GM23338 (cell line): ENCODE measurements around the gene SRPRA. TPM values are rescaled to one million over a fixed set of nuclear protein-coding genes. Genes with fewer than 3 reads are reported as not detected.

Source experiments
- ATAC-seq: fragments of 200-7000 bp; cut with Tn5 transposase; 3 replicates; pipeline ENCODE4 v1.9.1; 2020
- DNase-seq: peaks from one replicate; pipeline ENCODE4 v3.0.0-alpha.2; 2015; ENCODE audit warnings: low spot score
- H2AFZ ChIP-seq: fragments of 200-600 bp; sonication (generic); 2 replicates; pipeline ENCODE4 v1.8.0; 2016; ENCODE audit warnings: antibody characterized with exemption, mild to moderate bottlenecking, moderate library complexity
- H3F3A ChIP-seq: fragments of 200-600 bp; sonication (generic); replicated peaks from 2 replicates; pipeline ENCODE4 v1.8.0; 2017; ENCODE audit warnings: antibody characterized with exemption, mixed run types, low read depth
- H3K27ac ChIP-seq: fragments of 200-600 bp; sonication (generic); 2 replicates; pipeline ENCODE4 v1.6.1; 2016; ENCODE audit warnings: low read depth
- H3K27me3 ChIP-seq: fragments of 200-600 bp; sonication (generic); 2 replicates; pipeline ENCODE4 v1.8.0; 2016; ENCODE audit warnings: mild to moderate bottlenecking, mixed run types, moderate library complexity; ENCODE audit not compliant: insufficient read depth
- H3K36me3 ChIP-seq: fragments of 200-600 bp; sonication (generic); 2 replicates; pipeline ENCODE4 v1.8.0; 2016; ENCODE audit warnings: mild to moderate bottlenecking; ENCODE audit not compliant: insufficient read depth
- H3K4me1 ChIP-seq: fragments of 200-600 bp; sonication (generic); 2 replicates; pipeline ENCODE4 v1.8.0; 2016; ENCODE audit warnings: mild to moderate bottlenecking, moderate library complexity; ENCODE audit not compliant: insufficient read depth
- H3K4me2 ChIP-seq: fragments of 200-600 bp; sonication (generic); 2 replicates; pipeline ENCODE4 v1.7.1; 2017; ENCODE audit warnings: mixed run types
- H3K4me3 ChIP-seq: fragments of 200-600 bp; sonication (generic); 2 replicates; pipeline ENCODE4 v1.6.1; 2016; ENCODE audit warnings: mixed run types
- H3K79me2 ChIP-seq: fragments of 200-600 bp; sonication (generic); replicated peaks from 2 replicates; pipeline ENCODE4 v1.8.0; 2017; ENCODE audit warnings: mild to moderate bottlenecking; ENCODE audit not compliant: insufficient read depth
- H3K9me2 ChIP-seq: fragments of 200-600 bp; sonication (generic); 2 replicates; pipeline ENCODE4 v1.8.0; 2017; ENCODE audit not compliant: insufficient read depth
- H4K20me1 ChIP-seq: fragments of 200-600 bp; sonication (generic); replicated peaks from 2 replicates; pipeline ENCODE4 v1.8.0; 2017; ENCODE audit warnings: mild to moderate bottlenecking; ENCODE audit not compliant: insufficient read depth
- H3K27ac Mint-ChIP-seq: 2 replicates; pipeline ENCODE4 v1.8.0; 2020; ENCODE audit warnings: inconsistent platforms, mild to moderate bottlenecking, moderate library complexity, mixed read lengths
- H3K27me3 Mint-ChIP-seq: 3 replicates; pipeline ENCODE4 v1.8.0; 2022; ENCODE audit warnings: low read depth, mild to moderate bottlenecking, moderate library complexity, mixed read lengths, inconsistent platforms; ENCODE audit not compliant: insufficient read depth, poor library complexity
- H3K36me3 Mint-ChIP-seq: 3 replicates; pipeline ENCODE4 v1.8.0; 2021; ENCODE audit warnings: low read depth, mild to moderate bottlenecking, inconsistent platforms, moderate library complexity, mixed read lengths
- H3K4me1 Mint-ChIP-seq: 3 replicates; pipeline ENCODE4 v1.8.0; 2020; ENCODE audit warnings: mild to moderate bottlenecking, inconsistent platforms, mixed read lengths
- H3K4me3 Mint-ChIP-seq: 3 replicates; pipeline ENCODE4 v1.8.0; 2021; ENCODE audit warnings: moderate library complexity, mild to moderate bottlenecking, inconsistent platforms, mixed read lengths
- H3K9me3 Mint-ChIP-seq: 3 replicates; pipeline ENCODE4 v1.8.0; 2020; ENCODE audit warnings: moderate library complexity, mild to moderate bottlenecking, inconsistent platforms, mixed read lengths
- ETS1 ChIP-seq: IDR thresholded peaks from 2 replicates; pipeline ENCODE4 v1.6.1; 2016; ENCODE audit warnings: antibody characterized with exemption
- EZH2phosphoT487 ChIP-seq: fragments of 200-600 bp; sonication (generic); IDR thresholded peaks from one replicate; pipeline ENCODE4 v1.8.1; 2018; ENCODE audit warnings: antibody characterized with exemption; ENCODE audit not compliant: unreplicated experiment
- NANOG ChIP-seq: IDR thresholded peaks from 2 replicates; pipeline ENCODE4 v1.6.1; 2016; ENCODE audit warnings: antibody characterized with exemption, borderline replicate concordance
- POLR2AphosphoS5 ChIP-seq: IDR thresholded peaks from 2 replicates; pipeline ENCODE4 v1.6.1; 2016; ENCODE audit warnings: antibody characterized with exemption, low read depth
- STAT1 ChIP-seq: IDR thresholded peaks from one replicate; pipeline ENCODE4 v1.6.1; 2016; ENCODE audit warnings: antibody characterized with exemption; ENCODE audit not compliant: unreplicated experiment
- ZNF462 ChIP-seq: fragments of 250-450 bp; sonication (Bioruptor Pico); IDR thresholded peaks from 2 replicates; pipeline ENCODE4 v1.5.0; 2020; ENCODE audit warnings: mild to moderate bottlenecking, moderate library complexity
- polyA plus RNA-seq: library from polyadenylated mRNA; unstranded; fragments of >200 nt; fragmentation: Nextera tagmentation; extraction: Ambion mirVana; gene quantifications from 2 replicates; pipeline ENCODE4 v1.2.1, GENCODE V29; 2016
- total RNA-seq: library from RNA; depleted of rRNA; stranded (reverse); fragments of >200 nt; shearing (Covaris generic); gene quantifications from 2 replicates; pipeline ENCODE4 v1.2.3, GENCODE V29; 2014

SRPRA gene
- total and polyA plus RNA-seq, 2 experiments from 2014 or later: 27.1 to 53.2 TPM

- Histone ChIP-seq H3K4me3 (no peak overlapping the region), H3K36me3 (no peaks in the 10 kb centered on the region; the same call in 1 of the 2 replicates), H3F3A (peaks cover 8% of the 10 kb centered on the region; the same call in 1 of the 2 replicates), H3K27me3 (no peaks in the 10 kb centered on the region), H3K4me2 (no peak overlapping the region), H3K4me1 (no peaks in the 10 kb centered on the region), H4K20me1 (no peaks in the 10 kb centered on the region; the same call in 1 of the 2 replicates), H3K27ac (no peak overlapping the region), H3K79me2 (peaks cover 4% of the 10 kb centered on the region; the same call in 1 of the 2 replicates), H2AFZ (no peak overlapping the region), H3K9me2 (no peaks in the 10 kb centered on the region)
- Mint-ChIP-seq H3K4me1 (no peaks in the 10 kb centered on the region), H3K27ac (no peak overlapping the region), H3K36me3 (peaks cover 26% of the 10 kb centered on the region), H3K9me3 (no peaks in the 10 kb centered on the region), H3K27me3 (no peaks in the 10 kb centered on the region), H3K4me3 (no peak overlapping the region)
- no peak for DNase-seq
- TF ChIP-seq ETS1 (no peak), ZNF462 (no peak)
- ATAC-seq: no peak
Measured at GRCh38 chr11:126297004-126297403, 28.3 kb upstream of the SRPRA start.

GRCh38 chr11:126293726-126294125, 25.0 kb upstream of the SRPRA start:
- Histone ChIP-seq H3K27ac (no peak overlapping the region), H3K9me2 (no peaks in the 10 kb centered on the region), H3K4me1 (no peaks in the 10 kb centered on the region), H2AFZ (no peak overlapping the region), H3K79me2 (no peaks in the 10 kb centered on the region), H3K27me3 (no peaks in the 10 kb centered on the region), H3K36me3 (no peaks in the 10 kb centered on the region; the same call in 1 of the 2 replicates), H3F3A (peaks cover 8% of the 10 kb centered on the region; the same call in 1 of the 2 replicates), H4K20me1 (no peaks in the 10 kb centered on the region; the same call in 1 of the 2 replicates), H3K4me3 (no peak overlapping the region), H3K4me2 (no peak overlapping the region)
- no peak overlapping the region for H3K27ac Mint-ChIP-seq
- H3K27me3 Mint-ChIP-seq: no peaks in the 10 kb centered on the region
- H3K36me3 Mint-ChIP-seq: peaks cover 17% of the 10 kb centered on the region
- no peaks in the 10 kb centered on the region for H3K9me3 Mint-ChIP-seq
- H3K4me3 Mint-ChIP-seq: no peak overlapping the region
- no peak for ATAC-seq
- DNase-seq: no peak
- H3K4me1 Mint-ChIP-seq: no peaks in the 10 kb centered on the region
- TF ChIP-seq STAT1 (no peak), NANOG (no peak), EZH2phosphoT487 (no peak), ETS1 (no peak), POLR2AphosphoS5 (no peak)
